CD4-positive, alpha-beta memory T cell (primary cell): ENCODE data around the gene GAN. TPM values are rescaled to one million over a fixed set of nuclear protein-coding genes. Genes with fewer than 3 reads are reported as not detected.

Experiments used
- polyA plus RNA-seq, 2 donors: library from polyadenylated mRNA; unstranded; fragments of 300-500 nt; fragmentation: Illumina TruSeq; gene quantifications; one replicate each; pipeline ENCODE4 v1.2.3, GENCODE V29; 2021
- total RNA-seq, 2 experiments: library from RNA; stranded (reverse); gene quantifications; one replicate each; pipeline ENCODE4 v1.2.3, GENCODE V29; 2021

Gene GAN
- total and polyA plus RNA-seq, 4 experiments from 2014 or later: 0.97 to 10.8 (median 6.2) TPM

Other genes starting within 250 kb of the GAN start
- under 1 TPM in 1 of 2 experiments, not detected in 1; 0.29 TPM for gene C16orf46, start 237.7 kb upstream of the GAN start, total RNA-seq
- under 1 TPM in 1 of 2 donors, not detected in 1; 0.49 TPM for gene C16orf46, start 237.7 kb upstream of the GAN start, polyA plus RNA-seq
- gene GCSH, start 218.6 kb upstream of the GAN start, total RNA-seq: 1 to 10 TPM; 3.5 to 4.9 TPM
- 1 to 10 TPM; 4.7 to 8.0 TPM for gene GCSH, start 218.6 kb upstream of the GAN start, polyA plus RNA-seq
- not detected for gene BCO1, start 76.3 kb upstream of the GAN start, total RNA-seq
- gene BCO1, start 76.3 kb upstream of the GAN start, polyA plus RNA-seq: not detected
- 10 to 100 TPM; 33.2 to 36.4 TPM for gene CMIP, start 129.8 kb downstream of the GAN start, total RNA-seq
- under 1 TPM in 1 of 2 donors, not detected in 1; 0.84 TPM for gene CMIP, start 129.8 kb downstream of the GAN start, polyA plus RNA-seq